Stimulated activated CD4-positive, alpha-beta T cell treated with anti-CD3 and anti-CD28 coated beads, Interleukin-1b, Interleukin-23, amount 100 ng/mL, for 48 hours (primary cell): ENCODE results near the gene ENDOG.

ENCODE experiments used
- DNase-seq: peaks from one replicate; pipeline ENCODE4 v3.0.0-alpha.2; 2020

ENDOG gene

DNA sequence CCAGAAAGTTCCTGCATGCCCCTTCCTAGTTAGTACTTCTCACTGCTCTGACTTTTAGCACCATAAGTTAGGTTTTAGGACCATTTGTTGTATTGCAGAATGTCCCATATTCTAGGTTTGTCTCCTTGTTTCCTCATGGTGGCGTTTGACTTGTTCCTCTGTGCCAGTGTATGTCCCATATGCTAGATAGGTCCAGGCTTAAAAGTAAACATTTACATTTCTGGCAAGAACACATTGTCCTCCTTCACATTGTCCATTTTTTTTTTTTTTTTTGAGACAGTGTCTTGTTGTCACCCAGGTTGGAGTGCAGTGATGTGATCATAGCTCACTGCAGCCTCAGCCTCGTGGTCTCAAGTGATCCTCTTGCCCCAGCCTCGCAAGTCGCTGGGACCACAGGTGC is 15.8 kb upstream of the ENDOG start:
- no peak for DNase-seq

DNA sequence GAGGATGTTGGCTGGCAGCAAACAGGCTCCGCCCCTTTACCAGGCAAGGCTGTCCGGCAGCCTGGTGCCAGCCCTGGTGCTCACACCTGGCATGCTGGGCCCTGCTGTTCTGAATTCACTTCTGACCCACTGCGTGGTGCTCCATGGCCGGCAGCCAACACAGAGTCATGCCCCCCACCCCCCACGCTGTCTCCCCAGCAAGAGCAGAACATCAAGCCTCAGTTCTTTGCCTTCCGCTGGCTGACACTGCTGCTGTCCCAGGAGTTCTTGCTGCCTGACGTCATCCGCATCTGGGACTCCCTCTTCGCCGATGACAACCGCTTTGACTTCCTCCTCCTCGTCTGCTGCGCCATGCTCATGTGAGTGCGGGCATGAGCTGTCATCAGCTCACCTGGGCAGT is 12.6 kb upstream of the ENDOG start:
- no peak for DNase-seq

DNA sequence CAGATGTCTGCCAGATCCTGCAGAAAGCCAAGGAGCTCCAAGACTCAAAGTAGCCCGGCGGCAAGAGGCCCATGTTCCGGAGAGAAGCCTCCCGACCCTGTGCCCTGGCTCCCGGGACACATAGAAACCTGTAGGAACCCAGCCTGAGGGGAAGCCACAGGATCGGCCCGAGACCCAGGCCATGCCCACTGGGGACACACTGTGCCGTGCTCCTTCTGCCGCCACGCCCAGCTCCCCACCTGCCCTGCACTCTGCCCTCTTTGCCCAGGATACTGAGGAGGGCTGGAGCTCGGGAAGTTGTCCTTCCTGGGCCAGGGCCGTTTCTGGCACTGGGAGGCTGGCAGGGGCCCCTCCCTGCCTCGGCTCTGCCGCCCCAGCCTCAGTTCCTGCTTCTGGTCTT is 10.5 kb upstream of the ENDOG start:
- no peak for DNase-seq

DNA sequence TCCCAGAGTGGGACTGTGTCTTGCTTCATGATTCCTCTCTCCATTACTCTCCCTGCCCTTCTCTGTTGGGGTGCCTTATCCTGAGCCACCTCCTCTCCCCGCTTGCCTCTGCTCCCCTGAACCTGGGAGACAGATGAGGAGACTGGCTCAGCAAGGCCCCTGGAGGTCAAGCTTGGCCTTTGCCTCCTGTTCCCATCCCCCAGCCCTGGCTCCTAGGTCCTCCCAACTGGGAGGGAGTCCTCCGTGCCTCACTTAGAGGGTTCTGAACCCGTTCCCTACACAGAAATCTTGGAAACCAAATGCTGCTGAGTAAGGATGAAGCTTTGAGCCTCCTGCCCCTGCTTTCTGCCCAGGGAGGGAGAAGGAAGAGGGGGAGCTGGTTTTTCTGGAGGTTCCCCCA is 9.8 kb upstream of the ENDOG start:
- DNase-seq: no peak

DNA sequence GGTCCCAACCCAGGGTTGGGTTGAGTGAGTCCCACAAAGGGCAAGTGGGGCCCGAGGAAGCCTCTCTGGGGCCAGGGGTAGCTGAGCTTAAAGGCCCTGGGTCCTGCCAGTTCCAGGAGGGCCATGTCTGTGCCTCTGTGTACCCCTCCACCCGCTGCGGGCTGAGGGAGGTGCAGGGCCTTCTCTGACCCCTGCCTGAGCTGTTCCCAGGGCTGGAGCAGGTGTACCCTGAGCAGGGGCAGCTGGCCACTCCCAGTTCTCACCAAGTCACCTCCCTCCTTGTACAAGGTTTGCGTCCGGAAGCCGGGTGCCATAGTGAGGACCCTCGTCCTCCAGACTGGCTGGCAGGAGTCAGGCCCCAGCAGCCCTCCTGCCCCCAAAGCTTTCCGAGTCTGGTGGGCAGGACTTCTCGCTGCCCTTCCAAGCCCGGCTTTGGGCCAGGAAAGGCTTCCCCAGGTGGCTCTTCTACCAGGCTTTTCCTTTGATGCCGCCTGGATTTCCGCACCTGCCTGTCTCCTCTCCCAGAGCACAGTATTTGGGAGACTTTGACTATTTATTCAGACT is 9.2 kb upstream of the ENDOG start:
- no peak for DNase-seq

DNA sequence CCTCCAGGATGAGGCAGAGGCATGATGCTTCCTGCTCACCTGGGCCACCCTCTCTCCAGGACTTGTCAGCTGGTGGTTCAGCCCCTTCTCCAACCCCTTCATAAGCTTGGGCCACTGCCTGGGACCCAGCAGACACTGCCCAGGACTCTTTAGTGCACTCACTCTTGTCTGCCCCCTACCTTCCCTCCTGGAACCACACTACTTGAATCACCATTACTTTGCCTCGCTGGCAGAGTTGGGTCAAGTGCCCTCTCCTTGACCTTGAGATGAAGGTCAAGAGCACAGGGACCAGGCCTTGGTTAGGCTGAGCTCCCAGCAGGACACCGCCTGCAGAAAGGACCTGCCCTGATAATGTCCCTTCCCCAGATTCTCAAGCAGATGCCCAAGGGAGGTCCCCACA is 8.5 kb upstream of the ENDOG start:
- no peak for DNase-seq

DNA sequence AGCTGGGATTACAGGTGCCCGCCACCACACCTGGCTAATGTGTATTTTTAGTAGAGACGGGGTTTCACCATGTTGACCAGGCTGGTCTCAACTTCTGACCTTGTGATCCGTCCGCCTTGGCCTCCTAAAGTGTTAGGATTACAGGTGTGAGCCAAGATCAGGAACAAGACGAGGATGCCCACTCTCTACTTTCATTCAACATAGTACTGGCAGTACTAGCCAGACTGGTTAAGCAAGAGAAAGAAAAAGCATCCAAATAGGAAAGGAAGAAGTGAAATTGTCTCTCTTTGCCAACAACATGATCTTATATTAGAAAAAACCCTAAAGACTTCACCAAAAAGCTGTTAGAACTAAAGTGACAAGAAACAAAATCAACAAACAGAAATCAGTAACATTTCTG is 7.4 kb upstream of the ENDOG start:
- no peak for DNase-seq

DNA sequence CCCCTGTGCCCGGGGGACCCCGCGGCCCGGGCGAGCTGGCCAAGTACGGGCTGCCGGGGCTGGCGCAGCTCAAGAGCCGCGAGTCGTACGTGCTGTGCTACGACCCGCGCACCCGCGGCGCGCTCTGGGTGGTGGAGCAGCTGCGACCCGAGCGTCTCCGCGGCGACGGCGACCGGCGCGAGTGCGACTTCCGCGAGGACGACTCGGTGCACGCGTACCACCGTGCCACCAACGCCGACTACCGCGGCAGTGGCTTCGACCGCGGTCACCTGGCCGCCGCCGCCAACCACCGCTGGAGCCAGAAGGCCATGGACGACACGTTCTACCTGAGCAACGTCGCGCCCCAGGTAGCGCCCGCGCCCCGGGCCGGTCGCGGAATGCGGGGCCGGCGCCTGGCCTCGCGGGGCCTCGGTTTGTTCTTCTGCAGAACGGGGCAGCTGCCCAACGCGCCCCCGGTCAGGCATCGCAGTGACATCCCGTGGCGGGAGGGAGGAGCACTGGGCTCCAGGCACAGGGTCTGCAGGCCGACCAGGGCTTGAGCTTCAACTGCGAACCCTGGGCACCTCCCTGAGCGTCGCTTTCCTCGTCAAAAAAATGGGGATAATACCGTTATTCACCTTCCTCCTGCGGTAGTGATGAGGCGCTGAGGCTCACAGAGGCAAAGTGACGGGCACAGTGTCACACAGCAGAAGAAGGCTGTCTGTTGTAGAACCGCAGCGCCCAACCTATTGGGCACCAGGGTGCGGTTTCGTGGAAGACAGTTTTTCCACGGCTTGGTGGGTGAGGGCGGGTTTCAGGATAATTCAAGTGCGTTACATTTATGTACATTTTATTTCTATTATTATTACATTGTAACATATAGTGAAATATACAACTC is 777 bp downstream of the ENDOG start:
- peak; percentile 45 for DNase-seq

DNA sequence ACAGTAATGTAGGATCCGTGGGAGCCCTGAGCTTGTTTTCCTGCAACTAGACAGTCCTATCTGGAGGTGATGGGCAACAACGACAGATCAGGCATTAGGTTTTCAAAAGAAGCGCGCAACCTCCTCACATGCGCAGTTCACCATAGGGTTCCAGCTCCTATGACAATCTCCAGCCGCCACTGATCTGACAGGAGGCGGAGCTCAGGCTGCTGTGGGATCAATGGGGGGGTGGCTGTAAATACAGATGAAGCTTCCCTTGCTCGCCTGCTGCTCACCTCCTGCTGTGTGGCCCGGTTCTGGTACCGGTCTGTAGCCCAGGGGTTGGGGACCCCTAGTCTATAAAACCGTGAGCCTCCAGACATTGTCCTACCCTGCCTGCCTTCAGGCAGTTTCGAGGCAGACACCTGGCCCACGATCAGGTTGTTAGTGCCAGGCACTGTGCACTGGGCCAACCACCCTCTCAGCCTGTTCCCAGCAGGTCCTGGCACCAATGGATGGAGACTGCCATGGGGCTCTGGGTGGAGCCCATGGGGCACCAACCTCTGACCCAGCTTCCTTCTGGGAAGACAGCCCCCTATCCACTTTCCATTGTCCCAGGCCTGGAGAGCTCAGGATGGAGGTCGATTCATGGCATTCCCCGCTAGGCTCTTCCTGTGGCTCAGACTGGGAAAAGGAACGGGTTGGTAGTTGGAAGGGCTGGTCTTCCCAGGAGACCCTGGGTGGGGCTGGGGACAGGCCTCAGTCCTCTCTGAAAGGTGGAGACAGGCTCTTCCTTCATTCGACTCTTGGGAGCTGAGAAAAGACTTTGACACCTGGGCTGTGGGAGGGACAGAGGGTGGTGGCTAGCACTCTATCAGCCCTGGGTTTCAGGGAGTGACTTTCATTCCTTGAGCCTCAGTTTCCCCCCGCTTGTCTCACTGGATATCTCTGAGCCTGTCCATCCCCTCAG is 1.7 kb downstream of the ENDOG start:
- no peak for DNase-seq

DNA sequence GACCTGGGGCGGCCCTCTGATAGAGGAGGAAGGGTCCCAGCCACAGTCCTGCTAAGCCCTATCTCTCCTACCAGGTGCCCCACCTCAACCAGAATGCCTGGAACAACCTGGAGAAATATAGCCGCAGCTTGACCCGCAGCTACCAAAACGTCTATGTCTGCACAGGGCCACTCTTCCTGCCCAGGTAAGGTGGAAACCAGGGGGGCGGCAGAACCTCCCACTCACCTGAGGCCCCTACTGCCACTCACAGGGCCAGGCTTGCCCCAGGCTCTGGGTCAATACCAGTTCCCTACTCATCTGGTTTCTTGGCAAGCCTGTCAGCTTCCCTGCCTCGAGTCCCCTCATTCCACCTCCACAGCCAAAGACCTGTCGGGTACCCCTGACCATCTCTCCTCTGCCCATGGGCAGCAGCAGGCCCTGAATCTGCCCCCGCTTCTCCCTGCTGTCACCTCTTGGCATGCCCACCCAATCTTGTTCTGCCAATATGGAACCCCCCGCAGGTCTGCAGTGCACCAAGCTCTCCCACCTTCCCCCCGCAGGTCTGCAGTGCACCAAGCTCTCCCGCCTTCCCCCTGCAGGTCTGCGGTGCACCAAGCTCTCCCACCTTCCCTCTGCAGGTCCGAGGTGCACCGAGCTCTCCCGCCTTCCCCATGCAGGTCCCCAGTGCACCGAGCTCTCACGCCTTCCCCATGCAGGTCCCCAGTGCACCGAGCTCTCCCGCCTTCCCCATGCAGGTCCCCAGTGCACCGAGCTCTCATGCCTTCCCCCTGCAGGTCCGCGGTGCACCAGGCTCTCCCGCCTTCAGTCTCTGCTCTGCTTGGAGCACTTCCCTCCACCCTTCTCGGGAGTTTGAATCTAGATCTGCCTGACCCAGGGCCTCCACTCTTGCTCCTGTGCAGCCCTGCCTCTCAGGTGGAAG is 2.6 kb downstream of the ENDOG start:
- no peak for DNase-seq

DNA sequence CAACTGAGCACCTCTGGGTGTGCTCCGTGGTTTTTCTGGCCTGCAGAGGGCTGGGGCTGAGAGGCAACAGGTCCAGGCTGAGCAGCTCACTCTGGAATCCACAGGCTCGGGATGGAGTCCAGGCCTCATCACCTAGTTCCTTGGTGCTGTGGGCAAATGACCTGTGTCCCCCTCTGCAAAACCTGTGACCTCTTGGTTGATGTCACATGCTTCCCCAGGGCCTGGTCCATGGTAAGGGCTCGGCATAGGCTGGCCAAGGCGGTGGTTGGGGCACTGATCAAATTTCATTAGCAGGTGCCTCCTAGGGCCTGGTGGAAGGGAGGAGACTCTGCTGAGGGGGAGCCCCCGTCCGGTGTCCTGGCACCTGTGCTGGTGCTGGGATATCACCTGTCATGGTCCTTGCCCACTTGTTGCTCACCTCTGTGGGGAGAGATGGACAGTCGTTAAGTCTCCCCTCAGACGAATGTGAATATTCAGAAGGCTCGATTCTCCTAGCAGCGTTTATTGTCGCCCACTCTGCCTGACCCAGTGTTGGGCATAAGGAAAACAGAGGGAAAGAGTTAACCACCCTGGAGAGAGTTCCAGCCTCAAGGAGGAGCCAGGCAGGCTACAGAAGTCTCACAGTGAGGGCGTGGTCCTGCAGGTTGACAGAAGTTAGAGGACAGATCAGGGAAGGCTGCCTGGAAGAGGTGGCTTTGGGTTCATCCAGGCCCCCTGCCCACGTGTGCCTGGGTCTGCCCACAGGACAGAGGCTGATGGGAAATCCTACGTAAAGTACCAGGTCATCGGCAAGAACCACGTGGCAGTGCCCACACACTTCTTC is 3.5 kb downstream of the ENDOG start:
- no peak for DNase-seq

DNA sequence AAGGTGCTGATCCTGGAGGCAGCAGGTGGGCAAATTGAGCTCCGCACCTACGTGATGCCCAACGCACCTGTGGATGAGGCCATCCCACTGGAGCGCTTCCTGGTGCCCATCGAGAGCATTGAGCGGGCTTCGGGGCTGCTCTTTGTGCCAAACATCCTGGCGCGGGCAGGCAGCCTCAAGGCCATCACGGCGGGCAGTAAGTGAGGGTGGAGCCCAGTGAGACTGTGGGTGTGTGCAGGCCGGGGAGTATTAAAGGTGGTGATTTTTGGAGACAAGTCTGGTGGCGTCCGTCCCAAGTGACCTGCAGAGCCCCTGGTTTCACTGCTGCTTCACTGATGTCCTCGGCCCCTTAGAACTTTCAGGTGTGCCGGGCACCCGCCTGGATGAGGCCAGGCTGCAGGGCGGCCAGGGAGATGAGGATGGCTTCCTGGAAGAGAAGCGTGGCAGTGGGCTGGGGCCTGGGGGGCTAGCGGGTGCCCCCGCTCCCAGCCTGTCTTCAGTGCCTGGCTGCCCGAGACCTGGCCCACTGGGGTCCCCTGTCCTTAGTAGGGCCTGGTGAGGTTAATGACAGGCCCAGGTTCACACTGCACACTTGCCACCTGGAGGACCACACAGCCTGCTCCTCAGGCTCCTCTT is 4.2 kb downstream of the ENDOG start:
- DNase-seq: no peak

DNA sequence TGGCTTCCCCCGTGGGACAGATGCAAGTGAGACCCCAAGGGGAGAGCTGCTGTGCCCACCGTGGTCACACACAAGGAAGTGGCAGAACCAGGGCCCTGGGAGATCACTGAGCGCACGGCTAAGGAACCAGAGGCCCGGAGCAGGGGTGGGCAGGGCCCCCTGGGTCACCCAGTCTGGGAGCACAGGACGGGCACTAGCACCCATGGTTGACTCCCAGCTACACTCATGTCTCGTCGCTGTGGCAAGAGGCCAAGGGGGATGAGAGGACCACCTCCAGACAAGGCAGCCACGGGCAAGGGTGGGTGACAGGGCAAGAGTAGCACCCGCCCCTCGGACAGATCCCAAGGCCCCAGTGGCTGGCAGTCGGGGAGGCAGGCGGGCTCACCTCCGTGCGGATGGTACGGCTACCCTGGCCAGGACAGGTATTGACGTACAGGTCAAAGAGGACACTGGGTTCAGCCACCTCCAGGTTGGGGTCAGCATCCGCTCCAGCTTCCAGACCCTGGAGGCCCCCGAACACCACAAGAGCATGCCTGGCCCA is 5.1 kb downstream of the ENDOG start:
- DNase-seq: no peak

DNA sequence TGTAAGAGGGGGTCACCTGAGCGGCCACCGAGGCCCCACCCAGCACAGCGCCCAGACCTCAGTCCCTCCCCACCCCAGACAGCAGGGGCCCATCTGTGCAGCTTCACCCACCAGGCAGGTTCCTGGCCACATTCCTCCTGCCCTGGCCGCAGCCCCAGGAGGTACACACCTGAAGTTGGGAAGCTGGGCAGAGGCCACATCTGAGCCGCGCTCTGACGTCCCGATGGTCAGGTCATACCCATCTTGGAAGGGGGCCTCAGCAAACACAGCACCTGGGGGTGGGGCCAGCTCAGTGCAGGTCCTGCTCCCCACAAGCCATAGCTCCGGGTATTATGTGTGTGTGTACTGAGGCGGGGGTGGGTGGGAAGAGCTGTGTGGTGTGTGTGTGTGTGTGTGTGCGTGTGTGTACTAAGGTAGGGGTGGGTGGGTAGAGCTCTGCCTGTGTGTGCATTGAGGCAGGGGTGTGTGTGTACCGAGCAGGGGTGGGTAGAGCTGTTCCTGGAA is 5.7 kb downstream of the ENDOG start:
- no peak for DNase-seq

DNA sequence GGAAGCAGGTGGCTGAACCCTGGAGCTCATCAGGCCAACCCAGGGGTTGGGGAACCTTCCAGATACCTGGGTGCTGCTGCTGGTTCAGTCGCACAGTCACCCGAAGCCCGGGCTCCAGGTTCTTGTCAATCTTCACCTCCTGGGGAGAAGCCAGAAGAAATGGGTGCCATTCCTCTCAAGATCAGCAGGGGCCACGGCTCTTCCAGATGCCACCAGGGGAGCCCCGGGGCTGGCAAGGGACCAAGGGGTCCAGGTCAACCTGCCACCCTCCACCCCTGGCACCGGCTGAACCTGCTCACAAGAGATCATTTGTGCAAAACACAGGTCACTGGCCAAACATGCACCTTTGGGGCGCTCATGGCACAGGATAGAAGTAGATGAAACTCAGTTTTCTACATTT is 6.6 kb downstream of the ENDOG start:
- DNase-seq: no peak

DNA sequence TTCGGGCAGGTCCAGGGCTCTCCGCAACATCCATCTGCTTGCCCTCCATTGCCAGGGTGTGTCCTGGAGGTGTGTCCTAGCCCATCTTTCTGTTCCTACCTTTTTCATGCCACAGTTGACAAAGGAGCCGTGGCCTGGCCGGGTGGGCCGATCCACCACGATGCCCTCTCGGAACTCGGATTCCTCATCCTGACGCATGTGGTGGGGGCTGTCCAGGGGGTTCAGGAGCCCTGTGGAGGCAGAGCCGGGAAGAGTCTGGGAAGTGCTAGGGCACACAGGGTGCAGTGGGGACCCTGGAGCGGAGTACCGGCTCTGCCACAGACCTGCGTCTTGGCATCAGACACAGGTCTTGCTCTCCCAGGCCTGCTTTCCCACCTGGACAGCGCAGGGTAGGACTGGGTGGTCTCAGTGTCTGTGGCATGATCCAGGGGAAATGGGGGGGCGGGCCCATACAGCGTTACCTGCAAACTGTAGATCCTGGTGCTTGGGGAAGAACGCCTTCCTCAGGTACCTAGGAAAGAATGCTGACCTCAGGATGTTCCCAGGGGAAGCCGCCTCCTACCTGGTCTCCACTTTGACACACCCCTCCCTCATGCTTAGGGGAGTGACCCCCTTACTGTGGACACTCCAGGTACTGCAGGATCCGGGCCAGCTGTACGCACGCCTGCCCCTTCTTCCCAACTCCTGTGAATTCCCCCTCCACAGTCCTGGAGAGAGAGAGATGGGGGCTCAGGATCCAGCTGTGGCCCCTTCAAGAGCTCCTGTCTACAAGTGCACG is 7.8 kb downstream of the ENDOG start:
- no peak for DNase-seq

DNA sequence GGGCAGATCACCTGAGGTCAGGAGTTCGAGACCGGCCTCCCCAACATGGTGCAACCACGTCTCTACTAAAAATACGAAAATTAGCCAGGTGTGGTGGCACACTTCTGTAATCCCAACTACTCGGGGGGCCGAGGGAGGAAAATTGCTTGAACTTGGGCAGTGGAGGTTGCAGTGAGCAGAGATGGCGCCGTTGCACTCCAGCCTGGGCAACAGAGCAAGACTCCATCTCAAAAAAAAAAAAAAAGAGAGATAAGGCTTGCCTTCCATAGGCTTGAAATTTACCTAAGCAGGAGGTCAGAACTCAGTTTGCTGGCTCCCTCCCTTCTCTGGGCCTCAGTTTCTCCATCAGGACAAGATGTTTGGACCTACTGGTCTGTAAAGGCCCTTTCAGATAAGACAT is 10.0 kb downstream of the ENDOG start:
- no peak for DNase-seq

DNA sequence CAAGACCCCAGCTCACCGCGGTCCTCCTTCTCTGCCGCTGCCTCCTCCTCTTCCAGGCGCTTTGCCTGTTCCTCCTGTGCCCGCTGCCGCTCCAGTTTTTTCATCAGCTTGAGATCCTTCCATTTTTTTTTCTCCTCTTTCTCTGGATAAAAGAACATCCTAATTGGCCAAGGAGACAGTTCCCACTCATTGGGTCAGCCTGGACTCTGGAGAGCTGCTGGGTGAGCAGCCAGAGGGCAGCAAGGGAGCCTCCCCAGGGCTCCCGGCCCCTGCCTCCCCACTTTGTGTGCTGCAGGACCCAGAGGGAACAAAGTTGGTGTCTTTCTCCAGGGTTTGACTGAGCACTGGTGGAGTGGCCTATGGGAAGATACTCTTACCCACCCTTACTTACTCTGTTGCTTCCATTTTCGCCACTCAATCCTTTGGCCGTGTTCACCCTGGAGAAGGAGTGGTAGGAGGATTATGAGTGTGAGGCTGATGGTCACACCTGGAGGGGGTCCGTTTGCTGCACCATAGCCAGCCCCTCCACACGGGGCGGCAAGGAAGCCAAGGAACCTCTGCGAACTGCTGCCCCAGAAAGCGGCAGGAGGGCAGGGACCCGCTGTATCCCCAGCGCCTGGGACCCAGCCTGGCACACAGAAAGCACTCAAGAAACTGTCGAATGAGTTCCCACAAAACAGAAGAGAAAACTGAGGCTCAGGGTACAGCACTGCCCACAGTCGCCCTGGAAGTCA is 10.6 kb downstream of the ENDOG start:
- no peak for DNase-seq
